ENCODE measurements around the gene ZSCAN5B. TPM values are rescaled to one million over a fixed set of nuclear protein-coding genes. Genes with fewer than 3 reads are reported as not detected.

Gene ZSCAN5B
- total and polyA plus RNA-seq, 9 of the 15 experiments (the other 6 are each of a cell fraction or from before 2014, with no cell fraction given) = 0.03 to 0.07 TPM; not detected in 7

DNA sequence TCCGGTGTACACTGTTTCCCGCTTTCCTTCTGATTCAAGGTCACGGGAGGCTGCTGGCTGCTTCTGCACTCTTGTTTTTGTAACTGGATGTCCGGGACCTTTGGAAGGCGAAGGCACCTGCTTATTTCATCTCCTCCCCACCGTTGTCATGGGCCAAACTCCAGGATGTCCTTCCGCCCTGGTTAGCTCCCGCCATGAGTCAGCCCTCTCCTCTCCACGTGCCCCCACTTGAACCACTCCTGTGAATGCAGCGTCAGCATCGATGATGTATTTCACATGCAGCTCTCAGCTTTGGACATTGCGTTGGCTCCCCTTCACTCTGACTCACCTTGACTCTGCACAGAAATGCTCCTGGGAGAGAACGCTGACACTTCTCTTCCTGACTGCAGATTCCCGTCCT lies 27.3 kb downstream of the ZSCAN5B start (continued):
- TF ChIP-seq TAF9B (IDR thresholded peaks at IDR 0.05; ENCODE audit: partially characterized antibody) = peak; percentile 48
- TF ChIP-seq RFX5 (IDR thresholded peaks at IDR 0.05; ENCODE audit: low read depth, low read length) = no peak
- no peak for TF ChIP-seq NR2F6 (CRISPR knock-in tag; IDR thresholded peaks at IDR 0.05)
- no peak for TF ChIP-seq GATA2 (CRISPR knock-in tag; IDR thresholded peaks at IDR 0.05)
- TF ChIP-seq, protein P1, sequence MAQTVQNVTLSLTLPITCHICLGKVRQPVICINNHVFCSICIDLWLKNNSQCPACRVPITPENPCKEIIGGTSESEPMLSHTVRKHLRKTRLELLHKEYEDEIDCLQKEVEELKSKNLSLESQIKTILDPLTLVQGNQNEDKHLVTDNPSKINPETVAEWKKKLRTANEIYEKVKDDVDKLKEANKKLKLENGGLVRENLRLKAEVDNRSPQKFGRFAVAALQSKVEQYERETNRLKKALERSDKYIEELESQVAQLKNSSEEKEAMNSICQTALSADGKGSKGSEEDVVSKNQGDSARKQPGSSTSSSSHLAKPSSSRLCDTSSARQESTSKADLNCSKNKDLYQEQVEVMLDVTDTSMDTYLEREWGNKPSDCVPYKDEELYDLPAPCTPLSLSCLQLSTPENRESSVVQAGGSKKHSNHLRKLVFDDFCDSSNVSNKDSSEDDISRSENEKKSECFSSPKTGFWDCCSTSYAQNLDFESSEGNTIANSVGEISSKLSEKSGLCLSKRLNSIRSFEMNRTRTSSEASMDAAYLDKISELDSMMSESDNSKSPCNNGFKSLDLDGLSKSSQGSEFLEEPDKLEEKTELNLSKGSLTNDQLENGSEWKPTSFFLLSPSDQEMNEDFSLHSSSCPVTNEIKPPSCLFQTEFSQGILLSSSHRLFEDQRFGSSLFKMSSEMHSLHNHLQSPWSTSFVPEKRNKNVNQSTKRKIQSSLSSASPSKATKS (CRISPR knock-in tag; IDR thresholded peaks at IDR 0.05) = no peak
- peak; percentile 43; the same call in 1 of the 2 replicates for TF ChIP-seq ATF7 (IDR thresholded peaks at IDR 0.05)
- TF ChIP-seq ZNF561 (CRISPR knock-in tag; conservative IDR thresholded peaks at IDR 0.05) = no peak
- TF ChIP-seq, protein P2, sequence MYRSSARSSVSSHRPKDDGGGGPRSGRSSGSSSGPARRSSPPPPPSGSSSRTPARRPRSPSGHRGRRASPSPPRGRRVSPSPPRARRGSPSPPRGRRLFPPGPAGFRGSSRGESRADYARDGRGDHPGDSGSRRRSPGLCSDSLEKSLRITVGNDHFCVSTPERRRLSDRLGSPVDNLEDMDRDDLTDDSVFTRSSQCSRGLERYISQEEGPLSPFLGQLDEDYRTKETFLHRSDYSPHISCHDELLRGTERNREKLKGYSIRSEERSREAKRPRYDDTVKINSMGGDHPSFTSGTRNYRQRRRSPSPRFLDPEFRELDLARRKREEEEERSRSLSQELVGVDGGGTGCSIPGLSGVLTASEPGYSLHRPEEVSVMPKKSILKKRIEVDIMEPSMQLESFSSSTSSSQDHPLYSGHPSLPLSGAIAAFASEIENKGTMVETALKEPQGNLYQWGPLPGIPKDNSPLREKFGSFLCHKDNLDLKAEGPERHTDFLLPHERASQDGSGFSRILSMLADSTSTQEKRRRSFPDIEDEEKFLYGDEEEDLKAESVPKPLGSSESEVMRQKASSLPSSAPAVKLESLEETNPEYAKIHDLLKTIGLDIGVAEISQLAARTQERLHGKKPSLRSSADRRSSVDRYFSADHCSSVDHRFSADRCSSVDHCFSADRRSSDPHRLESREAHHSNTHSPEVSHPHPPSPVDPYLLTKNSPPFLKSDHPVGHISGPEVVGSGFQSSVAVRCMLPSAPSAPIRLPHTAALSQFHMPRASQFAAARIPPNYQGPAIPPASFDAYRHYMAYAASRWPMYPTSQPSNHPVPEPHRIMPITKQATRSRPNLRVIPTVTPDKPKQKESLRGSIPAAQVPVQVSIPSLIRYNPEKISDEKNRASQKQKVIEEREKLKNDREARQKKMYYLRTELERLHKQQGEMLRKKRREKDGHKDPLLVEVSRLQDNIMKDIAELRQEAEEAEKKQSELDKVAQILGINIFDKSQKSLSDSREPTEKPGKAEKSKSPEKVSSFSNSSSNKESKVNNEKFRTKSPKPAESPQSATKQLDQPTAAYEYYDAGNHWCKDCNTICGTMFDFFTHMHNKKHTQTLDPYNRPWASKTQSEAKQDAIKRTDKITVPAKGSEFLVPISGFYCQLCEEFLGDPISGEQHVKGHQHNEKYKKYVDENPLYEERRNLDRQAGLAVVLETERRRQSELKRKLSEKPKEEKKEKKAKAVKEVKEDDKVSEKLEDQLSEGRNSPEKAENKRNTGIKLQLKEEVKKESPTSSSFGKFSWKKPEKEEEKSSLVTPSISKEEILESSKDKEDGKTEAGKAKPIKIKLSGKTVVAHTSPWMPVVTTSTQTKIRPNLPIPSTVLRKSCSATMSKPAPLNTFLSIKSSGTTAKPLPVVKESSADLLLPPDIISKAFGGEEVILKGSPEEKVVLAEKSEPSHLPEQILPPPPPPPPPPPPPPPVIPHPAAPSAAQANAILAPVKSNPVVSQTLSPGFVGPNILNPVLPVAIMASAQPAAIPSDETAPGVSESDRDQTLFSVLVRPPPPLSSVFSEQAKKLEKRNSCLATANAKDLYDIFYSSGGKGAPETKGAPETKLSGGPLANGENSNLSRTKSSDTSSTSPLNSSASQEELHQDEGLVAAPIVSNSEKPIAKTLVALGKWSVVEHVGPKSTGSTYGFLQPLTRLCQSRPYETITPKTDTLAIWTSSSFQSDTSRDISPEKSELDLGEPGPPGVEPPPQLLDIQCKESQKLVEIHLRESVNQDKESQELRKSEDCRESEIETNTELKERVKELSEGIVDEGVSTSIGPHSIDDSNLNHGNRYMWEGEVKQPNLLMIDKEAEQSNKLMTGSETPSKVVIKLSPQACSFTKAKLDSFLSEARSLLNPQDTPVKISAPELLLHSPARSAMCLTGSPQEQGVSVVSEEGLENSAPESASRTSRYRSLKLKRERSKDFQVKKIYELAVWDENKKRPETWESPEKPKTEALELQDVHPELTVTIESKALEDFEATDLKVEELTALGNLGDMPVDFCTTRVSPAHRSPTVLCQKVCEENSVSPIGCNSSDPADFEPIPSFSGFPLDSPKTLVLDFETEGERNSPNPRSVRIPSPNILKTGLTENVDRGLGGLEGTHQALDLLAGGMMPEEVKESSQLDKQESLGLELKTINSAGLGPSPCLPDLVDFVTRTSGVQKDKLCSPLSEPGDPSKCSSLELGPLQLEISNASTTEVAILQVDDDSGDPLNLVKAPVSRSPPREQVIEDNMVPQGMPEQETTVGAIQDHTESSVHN (IDR thresholded peaks at IDR 0.05; ENCODE audit: borderline replicate concordance in 1 of 2, low read depth in 1 of 2) = peak in 1 of 2 experiments; percentile 47; a peak in 1 of 4 replicates
- no peak for TF ChIP-seq STAG1 (CRISPR knock-in tag; IDR thresholded peaks at IDR 0.05; ENCODE audit: borderline replicate concordance)
- TF ChIP-seq TFAM (CRISPR knock-in tag; conservative IDR thresholded peaks at IDR 0.05) = no peak
- peak; percentile 37; the same call in 1 of the 2 replicates for TF ChIP-seq MAFF (IDR thresholded peaks at IDR 0.05; ENCODE audit: low read length)
- no peak for TF ChIP-seq SRSF1 (IDR thresholded peaks at IDR 0.05; ENCODE audit: low read depth, low read length)
- no peak for TF ChIP-seq ZNF57 (CRISPR knock-in tag; IDR thresholded peaks at IDR 0.05)
- TF ChIP-seq MBD2 (IDR thresholded peaks at IDR 0.05; ENCODE audit: borderline replicate concordance, low read depth) = no peak
- 0 out of 2 replicates have a peak, but pooled peaks have one; percentile 45 for TF ChIP-seq BACH1 (tag; IDR thresholded peaks at IDR 0.05)
- TF ChIP-seq ZNF316 (IDR thresholded peaks at IDR 0.05) = peak; percentile 94
- no peak for TF ChIP-seq SRSF9 (IDR thresholded peaks at IDR 0.05; ENCODE audit: borderline replicate concordance, low read depth, low read length)
- TF ChIP-seq CREM (IDR thresholded peaks at IDR 0.05; ENCODE audit: low read depth) = peak; percentile 32; the same call in 1 of the 2 replicates
- TF ChIP-seq, protein P3, sequence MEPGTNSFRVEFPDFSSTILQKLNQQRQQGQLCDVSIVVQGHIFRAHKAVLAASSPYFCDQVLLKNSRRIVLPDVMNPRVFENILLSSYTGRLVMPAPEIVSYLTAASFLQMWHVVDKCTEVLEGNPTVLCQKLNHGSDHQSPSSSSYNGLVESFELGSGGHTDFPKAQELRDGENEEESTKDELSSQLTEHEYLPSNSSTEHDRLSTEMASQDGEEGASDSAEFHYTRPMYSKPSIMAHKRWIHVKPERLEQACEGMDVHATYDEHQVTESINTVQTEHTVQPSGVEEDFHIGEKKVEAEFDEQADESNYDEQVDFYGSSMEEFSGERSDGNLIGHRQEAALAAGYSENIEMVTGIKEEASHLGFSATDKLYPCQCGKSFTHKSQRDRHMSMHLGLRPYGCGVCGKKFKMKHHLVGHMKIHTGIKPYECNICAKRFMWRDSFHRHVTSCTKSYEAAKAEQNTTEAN (CRISPR knock-in tag; IDR thresholded peaks at IDR 0.05) = no peak
